Ovary (tissue), 3 donors: ENCODE measurements around the gene FBXL7.

Source experiments
- CTCF ChIP-seq, 3 donors: fragments of 450-650 bp in 2 of 3; fragments of 200-600 bp in 1 of 3; IDR thresholded peaks; one replicate each; pipeline versions ENCODE4 v1.5.1 to v1.8.0; 2016 to 2022; ENCODE audit warnings: antibody characterized with exemption in 3 of 3, mild to moderate bottlenecking in 1 of 3
- EP300 ChIP-seq: sonication (generic); formaldehyde crosslinking; IDR thresholded peaks from one replicate; pipeline ENCODE4 v1.6.1; 2017; ENCODE audit warnings: antibody characterized with exemption
- donor health status: DM: no; HTN: no; CAD: no.

- TF ChIP-seq CTCF (IDR thresholded peaks at IDR 0.05) = no peak
- no peak for TF ChIP-seq EP300
Observed at GRCh38 chr5:15597804-15598203, 97.8 kb downstream of the FBXL7 start.
